GM18526 (cell line): ENCODE measurements around the gene CLCF1.

ENCODE experiments used
- POLR2A ChIP-seq: IDR thresholded peaks from 3 replicates; pipeline ENCODE4 v1.6.1; 2011; ENCODE audit not compliant: insufficient read length; ENCODE audit errors: extremely low read depth

Gene CLCF1

GRCh38 chr11:67372993-67373647 is at the start of gene CLCF1:
CLCF1 (minus strand) TSS chr11:67373598; CDS start chr11:67373539, 59 bp downstream.
- peak; percentile 35 for TF ChIP-seq POLR2A

GRCh38 chr11:67422891-67423290 is 49.5 kb upstream of the CLCF1 start:
- no peak for TF ChIP-seq POLR2A

DNA sequence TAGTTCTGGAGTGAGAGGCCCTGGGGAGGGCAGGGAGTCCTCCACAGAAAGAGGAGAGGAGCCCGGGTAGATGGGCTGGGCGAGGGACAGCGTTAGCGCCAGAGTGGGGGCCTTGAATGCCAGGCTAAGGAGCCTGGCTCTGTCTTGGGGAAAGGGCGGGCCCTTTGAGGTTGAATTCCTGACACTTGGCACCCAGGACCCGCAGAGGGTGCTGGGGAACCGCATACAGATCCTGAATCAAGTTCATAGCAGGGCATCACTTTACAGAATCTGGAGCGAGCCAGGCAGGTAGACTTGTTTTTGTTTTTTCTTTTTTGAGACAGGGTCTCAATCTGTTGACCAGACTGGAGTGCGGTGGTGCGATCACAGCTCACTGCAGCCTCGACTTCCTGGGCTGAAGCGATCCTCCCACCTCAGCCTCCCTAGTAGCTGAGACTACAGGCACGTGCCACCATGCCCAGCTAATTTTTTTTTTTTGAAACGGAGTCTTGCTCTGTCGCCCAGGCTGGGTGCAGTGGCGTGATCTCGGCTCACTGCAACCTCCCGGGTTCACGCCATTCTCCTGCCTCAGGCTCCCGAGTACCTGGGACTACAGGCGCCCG is 48.1 kb upstream of the CLCF1 start:
- no peak for TF ChIP-seq POLR2A

GRCh38 chr11:67420646-67421429 is 47.4 kb upstream of the CLCF1 start:
- peak; percentile 59 for TF ChIP-seq POLR2A

- TF ChIP-seq POLR2A: no peak
Observed at GRCh38 chr11:67420147-67420645, 46.8 kb upstream of the CLCF1 start.

- no peak for TF ChIP-seq POLR2A
Observed at GRCh38 chr11:67419325-67420049, 46.1 kb upstream of the CLCF1 start.

DNA sequence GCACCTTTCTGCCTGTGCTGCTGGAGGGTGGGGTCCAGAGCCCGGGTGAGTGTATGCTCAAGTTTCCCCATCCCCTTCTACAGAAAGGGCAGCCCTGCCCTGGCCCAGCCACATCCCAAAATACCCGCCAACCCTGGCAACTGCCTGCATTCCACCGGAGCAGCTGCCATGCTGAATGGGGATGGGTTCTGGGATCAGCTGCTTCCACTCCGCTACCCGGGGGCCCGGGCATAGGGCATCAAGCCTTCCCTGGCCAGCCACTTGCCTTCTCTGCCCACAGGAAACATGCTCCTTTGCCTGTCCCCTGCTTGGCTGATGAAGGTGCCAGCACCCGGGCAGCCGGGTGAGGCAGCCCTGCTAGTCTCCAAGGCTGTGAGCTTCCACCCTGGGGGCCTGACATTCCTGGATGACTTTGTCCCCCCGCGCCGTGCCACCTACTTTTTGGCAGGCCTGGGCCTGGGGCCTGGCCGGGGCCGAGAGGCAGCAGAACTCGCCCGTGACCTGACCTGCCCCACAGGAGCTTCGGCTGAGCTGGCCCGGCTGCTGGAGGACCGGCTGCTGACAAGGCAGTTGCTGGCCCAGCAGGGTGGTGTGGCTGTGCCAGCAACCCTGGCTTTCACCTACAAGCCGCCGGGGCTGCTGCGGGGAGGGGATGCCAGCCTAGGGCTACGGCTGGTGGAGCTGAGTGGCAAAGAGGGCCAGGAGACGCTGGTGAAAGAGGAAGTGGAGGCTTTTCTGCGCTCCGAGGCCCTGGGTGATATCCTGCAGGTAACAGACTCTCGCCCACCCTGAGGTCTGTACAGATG is 45.3 kb upstream of the CLCF1 start:
- TF ChIP-seq POLR2A: no peak

DNA sequence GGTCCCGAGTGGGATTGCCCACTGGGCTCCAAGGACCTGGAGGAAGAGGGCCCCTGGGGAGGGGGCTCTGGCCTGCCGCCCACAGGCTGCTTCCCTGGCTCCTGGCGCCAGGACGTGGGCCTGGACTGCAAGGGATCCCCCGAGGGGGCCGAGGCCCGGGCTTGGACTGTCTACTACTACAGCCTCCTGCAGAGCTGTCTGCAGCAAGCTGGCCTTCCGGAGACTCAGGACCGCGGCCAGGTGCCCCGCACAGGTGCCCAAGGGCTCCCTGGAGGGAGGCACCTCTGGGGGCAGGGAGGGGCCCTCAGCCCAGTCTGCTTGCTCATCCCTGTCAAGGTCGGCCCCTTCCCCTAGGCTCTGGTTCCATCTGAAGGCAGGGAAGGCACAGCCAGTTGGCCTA is 44.0 kb upstream of the CLCF1 start:
- no peak for TF ChIP-seq POLR2A

DNA sequence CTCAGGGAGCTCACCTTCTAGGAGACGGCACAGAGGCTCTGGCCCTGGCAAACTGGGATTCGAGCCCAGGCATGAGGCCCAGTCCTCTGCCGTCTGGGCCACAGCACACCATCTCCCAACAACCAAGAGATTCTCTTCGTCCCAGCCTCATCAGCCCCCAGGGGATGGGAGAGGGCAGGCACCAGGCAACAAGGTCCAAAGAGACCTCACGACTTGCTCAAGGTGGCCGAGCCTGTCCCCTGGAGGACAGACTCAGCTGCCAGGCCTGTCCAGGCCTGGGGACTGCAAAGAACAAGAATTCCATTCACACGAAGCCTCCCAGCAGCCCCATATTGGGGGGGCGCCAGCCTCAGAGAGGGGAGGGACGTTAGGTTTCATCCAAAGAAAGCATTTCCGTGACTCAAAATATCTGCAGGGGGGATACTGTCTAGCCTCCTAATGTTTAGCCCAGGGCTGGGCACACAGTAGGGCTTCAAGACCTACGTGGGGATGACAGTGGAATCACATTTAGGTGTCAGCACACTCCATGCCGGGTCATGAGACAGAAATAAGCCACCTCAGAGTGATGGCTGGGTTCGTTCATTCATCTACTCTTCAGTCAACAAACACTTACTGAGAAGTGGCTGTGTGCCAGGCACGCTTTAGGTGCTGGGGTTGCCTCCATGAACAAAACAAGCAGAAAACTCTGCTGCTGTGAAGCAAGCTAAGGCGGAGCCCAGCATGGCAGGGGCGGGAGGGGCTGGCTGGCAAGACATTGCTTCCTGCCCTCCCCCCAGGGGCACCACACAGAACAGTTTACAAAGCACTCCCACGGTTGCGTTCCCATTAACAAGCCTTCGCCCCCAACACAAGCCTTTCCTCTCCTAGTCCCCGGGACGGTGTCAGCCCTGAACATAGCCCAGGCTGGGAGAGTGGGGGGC is 43.3 kb upstream of the CLCF1 start:
- no peak for TF ChIP-seq POLR2A

- no peak for TF ChIP-seq POLR2A
Observed at GRCh38 chr11:67415501-67416304, 42.3 kb upstream of the CLCF1 start, which contains the start of gene CARNS1. CARNS1 (plus strand) TSS chr11:67415678; CDS start chr11:67416200, 522 bp downstream.

GRCh38 chr11:67413266-67413849 is 40.0 kb upstream of the CLCF1 start:
- no peak for TF ChIP-seq POLR2A

DNA sequence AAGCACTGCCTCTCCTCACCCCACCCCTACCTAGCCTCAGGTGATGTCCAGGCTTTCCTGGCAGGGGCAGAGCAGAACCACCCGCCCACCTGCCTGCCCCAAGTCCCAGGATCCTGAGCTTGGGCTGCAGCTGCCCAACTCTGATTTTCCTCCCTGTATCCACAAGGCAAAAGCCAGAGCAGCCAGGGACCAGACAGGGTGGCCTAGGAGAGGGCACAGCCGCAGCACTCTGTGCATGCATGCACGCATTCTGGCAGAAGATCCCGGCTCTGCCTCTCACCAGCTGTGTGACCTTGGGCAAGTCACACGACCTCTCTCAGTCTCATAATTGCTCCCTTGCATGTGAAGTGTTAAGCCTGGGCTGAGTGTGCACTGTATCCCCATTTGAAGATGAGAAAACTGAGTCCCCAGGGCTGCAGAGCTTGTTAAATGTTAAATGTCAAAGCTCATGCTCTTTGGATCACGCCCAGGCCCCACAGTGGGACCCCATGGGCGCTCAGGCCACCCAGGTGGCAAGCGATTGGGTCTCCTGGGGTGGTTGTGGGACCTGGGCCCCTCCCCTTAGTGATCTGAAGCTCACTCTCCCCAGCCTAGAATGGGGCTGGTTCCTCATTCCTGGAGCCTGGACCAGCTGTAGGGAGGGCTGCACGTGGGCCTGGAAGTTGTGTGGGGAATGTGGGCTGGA is 39.2 kb upstream of the CLCF1 start:
- no peak for TF ChIP-seq POLR2A
